ENCODE results near the gene KIAA0232. TPM values are rescaled to one million over a fixed set of nuclear protein-coding genes. Genes with fewer than 3 reads are reported as not detected.
"Not testable (repeated sequence)": the region's sequence is repeated elsewhere in the genome, so short reads cannot be mapped to it uniquely, and the experiment has no call there.

Gene KIAA0232
- total RNA-seq, 1 donor from 2014 or later, result 73.0 TPM

DNA sequence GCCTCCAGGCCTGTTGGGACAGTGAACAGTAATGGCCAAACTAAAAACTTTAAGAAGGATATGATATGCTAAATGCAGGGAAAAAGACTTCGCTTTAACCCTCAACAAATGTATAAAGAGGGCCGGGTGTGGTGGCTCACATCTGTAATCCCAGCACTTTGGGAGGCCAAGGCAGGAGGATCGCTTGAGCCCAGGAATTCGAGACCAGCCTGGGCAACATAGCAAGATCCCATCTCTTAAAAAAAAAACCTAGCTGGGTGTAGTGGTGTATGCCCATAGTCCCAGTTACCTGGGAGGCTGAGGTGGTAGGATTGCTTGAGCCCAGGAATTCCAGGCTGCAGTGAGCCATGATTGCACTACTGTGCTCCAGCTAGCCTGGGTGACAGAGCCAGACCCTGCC, 14.8 kb downstream of the KIAA0232 start:
- DNase-seq (ENCODE audit: low spot score); intact Hi-C loops (cut with DNase I): not testable (repeated sequence)

DNA sequence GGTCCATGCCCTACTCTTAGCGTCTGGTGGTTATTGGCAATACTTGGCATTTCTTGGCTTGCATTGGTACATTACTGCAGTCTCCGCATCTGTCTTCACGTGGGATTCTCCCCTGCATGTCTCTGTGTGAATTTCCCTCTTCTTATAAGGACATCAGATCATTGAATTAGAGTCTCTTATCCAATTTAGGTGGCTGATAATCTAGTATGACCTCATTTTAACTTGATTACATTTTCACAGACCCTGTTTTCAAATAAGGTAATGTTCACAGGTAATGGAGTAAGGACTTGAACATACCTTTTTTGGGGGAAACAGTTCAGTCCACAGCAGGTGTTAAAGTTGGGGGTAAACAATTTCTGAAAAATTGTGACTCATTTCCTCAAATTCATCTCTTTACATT, 16.6 kb downstream of the KIAA0232 start:
- DNase-seq (ENCODE audit: low spot score), result no peak
- intact Hi-C loops (cut with DNase I), result no loop called here

DNA sequence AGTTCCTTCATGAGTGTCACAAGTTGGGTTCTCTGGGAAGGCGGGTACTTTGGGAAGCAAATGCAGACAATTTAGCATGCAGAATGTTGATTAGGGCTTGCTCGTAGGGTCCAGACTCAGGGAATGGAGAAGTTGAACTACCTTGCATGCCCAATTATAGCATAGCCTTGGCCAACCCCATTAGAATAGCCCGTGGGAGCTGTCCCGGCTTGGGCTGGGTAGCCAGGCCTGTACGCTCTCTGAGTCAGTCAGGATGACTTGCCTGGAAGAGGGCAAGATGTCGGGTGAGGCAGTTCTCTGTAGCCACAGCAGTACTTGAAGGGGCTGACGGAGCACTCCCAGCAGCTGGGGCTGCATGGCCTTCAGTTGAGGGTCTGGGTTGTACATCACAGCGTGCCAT, 19.5 kb downstream of the KIAA0232 start:
- DNase-seq (ENCODE audit: low spot score), result no peak
- intact Hi-C loops (cut with DNase I), result no loop called here

DNA sequence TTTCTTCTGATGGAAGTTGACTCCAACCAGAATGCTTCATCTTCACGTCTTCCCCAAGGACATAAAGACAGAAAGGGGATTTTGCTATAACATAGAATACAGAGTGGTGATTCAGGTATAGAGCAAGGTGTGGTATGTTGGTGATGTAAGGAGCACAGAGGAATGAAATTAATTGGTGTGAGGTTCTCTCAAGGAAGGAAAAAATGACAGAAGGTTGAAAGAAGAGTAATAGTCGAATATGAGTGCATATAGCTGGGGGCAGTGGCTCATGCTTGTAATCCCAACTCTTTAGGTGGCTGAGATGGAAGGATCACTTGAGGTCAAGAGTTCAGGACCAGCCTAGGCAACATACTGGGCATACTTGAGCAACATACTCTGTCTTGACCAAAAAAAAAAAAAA, 20.1 kb downstream of the KIAA0232 start:
- DNase-seq (ENCODE audit: low spot score), result no peak
- intact Hi-C loops (cut with DNase I), result no loop called here

DNA sequence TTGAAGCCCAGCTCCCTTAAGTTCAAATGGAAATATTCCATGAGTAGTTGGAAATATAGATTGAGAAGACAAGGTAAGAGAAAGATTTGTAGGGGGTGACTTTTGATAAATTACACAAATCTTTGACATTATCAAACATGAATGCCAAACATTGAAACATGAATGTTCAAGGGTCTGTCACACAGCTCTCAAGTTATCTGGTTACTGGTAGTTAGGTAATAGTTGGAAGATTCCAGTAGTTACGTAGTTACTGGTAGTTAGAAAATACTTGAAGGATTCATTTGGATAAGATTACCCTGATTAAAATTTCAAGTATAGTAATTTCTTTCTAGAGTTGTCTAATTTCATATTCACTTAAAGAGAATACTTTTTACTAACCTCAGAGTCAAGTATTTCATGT, 20.7 kb downstream of the KIAA0232 start:
- DNase-seq (ENCODE audit: low spot score), result no peak
- intact Hi-C loops (cut with DNase I), result no loop called here

DNA sequence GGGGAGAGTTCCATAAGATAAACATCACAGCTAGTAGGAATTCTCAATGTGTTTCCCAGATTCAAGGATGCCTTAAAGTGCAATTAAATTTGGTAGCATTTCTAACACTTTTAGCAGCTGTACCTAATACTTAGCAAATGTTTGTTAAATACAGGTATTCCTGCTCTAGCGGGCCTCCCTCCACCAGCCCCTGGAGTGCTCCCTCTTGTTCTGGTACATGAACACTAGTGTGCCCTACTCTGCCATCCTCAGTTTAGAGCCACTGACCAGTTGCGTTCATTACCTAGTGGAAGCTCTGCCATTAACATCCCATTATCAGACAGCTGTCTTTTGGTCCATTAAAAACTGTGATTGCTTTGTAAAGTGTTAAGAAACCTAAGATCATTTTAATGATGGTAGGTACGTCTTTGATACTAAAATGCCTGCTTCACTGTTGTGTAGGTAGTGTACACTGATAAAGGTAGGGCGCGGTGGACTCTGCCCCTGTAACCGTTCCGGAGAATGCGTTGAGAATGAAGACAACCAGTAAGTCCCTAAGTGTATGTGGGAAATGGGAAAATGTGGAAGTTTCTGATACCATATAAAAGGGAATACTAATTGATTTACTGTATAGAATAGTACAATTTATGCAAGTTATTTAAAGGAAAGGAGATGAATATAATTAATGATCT, 21.7 kb downstream of the KIAA0232 start:
- intact Hi-C loops (cut with DNase I), result no loop called here
- no peak for DNase-seq (ENCODE audit: low spot score)

DNA sequence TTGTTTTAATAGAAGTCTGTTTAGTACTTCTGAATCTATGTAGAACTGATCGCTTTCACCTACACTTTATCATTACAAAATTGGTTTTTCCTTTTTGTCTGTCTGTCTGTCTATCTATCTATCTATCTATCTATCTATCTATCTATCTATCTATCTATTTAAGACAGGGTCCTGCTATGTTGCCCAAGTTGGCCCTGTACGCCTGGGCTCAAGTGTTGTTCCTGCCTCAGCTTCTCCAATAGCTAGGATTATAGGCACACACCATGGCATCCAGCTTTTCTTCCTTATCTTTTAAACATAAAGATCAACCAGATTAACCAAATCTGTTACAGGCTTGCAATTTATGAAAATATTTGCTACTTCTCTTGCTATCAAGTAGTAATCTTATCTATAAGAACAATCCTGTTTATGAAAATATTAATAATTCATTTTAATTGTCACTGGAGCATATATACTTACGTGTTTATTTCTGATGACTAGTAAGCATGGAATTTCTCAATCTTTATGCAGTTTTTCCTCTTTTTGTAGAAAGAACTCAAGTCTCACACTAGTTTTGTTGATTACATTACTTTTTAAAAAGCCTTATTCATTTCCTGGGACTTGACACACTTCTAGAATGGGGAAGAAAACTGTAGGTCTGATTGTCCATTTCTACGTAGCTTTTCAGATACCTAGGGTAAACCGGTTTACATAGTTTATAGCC, 24.5 kb downstream of the KIAA0232 start:
- intact Hi-C loops (cut with DNase I), result no loop called here
- DNase-seq (ENCODE audit: low spot score), result no peak

DNA sequence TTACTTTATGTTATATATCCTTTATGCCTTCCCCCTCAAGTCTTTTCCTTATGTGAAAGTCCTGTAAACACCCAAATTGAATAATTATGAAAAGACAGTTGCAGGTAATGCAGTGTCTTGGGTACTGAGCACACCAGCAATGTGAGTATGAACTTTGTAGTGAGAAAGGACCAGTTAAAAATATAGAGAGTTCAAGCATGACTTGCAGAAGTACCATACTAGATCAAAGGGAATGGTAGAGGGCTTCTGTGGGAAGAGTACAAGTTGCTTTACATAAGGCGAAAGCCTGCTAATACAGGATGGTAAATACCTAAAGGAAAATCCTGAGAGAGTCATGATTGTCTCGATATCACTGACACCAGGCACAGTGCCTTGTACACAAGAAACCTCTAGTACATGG, 25.7 kb downstream of the KIAA0232 start:
- intact Hi-C loops (cut with DNase I), result no loop called here
- DNase-seq (ENCODE audit: low spot score), result no peak

DNA sequence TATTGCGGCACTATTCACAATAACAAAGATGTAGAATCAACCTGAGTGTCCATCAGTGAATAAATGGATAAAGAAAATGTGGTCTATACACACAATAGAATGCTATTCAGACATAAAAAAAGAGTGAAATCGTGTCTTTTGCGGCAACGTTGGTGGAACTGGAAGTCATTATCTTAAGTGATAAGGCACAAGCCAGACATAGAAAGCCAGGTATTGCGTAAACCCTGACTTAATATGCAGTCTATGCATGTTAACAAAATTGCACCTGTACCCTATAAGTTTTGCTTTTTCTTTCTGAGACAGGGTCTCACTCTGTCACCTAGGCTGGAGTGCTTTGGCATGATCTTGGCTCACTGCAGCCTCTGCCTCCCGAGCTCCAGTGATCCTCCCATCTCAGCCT, 28.6 kb downstream of the KIAA0232 start:
- no peak for DNase-seq (ENCODE audit: low spot score)
- intact Hi-C loops (cut with DNase I), result no loop called here

DNA sequence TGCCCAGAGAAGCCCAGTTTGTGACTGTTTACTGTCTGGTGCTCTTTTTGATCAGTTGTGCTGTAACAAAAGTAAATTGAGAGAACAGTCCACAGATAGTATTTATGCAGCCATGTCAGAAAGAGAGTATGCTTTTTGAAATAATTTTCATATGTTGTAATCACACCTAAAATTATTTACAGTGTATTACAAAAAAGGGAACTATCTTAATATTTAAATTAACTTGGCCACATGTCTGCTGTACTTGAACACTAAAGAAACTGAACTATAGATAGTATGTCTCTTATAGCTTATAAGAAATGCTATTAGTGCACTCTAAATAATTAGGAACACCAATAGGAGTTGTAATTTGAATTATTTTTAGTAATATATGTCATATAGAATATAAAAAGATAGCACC, 30.2 kb downstream of the KIAA0232 start:
- no peak for DNase-seq (ENCODE audit: low spot score)
- intact Hi-C loops (cut with DNase I), result no loop called here

DNA sequence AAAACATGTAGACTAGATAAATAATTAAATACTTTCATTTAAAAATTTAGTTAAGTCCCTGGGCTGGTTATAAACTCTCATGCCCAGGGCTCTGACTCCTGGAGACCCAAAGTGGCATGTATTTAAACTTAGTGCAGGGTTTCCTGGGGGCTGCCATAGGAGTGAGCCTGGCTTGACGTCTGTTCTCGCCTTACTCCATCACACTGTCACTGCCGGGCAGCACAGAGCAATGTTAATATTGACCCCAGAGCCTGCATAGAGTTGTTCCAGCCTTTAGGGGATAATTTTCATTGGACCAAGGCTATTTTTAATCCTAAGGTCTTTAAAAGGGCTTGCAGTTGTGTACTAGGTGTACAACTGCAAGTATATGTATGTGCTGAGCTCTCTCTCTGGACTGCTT, 31.2 kb downstream of the KIAA0232 start:
- no peak for DNase-seq (ENCODE audit: low spot score)
- intact Hi-C loops (cut with DNase I), result no loop called here

DNA sequence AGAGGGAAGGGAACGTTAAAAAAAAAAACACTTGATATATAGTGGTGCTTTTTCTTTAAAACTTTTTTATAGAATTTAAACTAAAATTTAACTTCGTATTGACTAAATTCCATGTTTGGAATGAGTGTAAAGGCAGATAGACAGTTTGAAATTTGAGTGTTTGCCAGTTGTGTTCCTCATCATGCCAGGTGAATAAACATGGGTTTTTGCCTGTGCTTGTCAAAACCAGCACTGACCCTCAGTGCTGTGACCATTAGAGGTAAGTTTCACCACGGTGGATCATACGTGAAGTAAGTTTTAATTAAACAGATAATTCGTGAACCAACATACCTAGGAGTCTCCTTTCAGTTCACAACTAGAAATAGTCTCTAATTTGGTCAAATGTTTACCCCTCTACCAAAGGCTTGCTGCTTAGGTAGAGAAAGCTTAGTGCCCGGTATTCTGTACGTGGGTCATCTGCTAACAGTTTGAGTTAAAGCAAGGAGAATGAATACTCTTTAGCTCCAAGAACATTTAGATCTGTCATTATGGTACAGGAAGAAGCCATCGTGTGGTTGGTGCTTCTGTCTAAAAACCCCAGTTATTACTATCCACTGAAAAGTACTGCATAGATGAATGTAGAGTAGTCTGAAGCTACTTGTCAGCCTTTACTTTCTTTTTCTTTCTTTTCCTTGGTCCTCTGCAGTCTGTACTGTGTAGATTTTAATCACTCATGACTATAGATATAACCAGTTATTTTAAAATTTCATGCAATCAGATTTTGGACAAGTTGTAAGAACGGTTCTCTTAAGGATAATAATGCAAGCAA, 32.7 kb downstream of the KIAA0232 start:
- intact Hi-C loops (cut with DNase I), result no loop called here
- no peak for DNase-seq (ENCODE audit: low spot score)

DNA sequence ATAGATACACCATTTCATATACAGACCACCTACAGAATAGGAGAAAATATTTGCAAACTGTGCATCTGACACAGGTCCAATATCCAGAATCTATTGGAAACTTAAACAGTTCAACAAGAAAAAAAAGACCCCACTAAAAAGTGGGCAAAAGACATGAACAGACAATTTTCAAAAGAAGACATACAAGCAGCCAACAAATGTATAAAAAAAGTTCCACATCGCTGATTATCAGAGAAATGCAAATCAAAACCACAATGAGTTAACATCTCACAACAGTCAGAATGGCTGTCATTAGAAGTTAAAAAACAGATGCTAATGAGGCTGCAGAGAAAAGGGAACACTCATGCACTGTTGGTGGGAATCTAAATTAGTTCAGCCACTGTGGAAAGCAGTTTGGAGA, 36.8 kb downstream of the KIAA0232 start:
- intact Hi-C loops (cut with DNase I), result no loop called here
- DNase-seq (ENCODE audit: low spot score), result no peak

DNA sequence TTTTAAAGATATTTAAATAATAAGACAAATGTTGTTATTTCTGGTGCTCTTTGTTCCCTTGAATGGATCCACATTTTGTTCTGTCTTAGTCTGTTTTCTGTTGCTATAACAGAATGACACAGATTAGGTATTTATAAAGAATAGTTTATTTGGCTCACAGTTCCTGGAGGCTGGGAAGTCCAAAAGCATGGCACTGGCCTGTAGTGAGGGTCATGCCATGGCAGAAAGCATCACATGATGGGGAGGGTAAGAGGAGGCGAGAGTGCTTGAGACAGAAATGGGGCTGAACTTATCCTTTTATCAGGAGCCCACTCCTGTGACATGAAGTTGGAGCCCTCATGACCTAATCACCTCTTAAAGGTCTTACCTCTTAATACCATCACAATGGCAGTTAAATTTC, 38.2 kb downstream of the KIAA0232 start:
- DNase-seq (ENCODE audit: low spot score), result no peak
- intact Hi-C loops (cut with DNase I), result no loop called here

DNA sequence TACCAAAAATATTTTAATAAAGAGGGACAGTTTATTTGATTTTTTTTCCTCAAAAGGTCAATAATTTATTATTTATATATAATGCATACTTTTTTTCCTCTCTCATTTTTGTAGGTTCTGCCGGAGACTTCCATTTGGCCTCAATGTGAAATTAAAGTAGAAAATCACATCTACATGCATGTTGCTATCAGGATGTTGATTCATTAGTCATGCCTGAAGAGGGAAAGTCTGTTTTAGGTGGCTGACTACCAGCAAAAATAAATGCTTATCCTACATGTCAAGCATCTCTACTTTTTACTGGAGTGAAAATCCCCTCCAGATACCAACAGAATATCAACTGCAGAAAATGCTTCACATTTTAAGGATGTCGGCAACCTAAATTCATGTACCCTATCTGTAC, 41.5 kb downstream of the KIAA0232 start:
- no peak for DNase-seq (ENCODE audit: low spot score)
- intact Hi-C loops (cut with DNase I), result no loop called here

DNA sequence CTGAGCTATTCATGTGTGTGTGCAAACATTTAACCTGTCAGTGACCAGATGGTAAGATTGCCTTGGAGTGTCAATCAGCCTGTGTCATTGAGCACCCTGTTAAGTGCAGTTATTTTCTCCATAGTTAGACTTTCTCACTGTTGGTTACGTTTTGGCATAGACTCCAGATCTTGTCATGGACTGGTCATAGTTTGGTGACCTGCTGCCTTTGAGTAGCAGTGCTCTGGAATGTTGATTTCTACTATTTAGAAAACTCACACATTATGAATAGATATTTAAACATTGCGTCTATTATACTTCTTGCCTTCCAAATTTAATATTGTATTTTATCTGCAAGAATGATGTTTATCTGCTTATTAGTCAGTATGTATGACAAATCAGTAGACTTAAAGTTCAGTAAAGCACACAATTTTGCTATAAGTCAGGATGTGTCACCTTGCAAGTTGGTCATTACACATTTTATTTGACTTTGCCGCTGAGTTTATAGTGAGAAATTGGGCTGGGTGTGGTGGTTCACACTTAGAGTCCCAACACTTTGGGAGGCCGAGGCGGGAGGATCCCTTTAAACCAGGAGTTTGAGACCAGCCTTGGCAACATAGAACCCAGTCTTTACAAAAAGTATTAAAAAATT, 42.4 kb downstream of the KIAA0232 start:
- no peak for DNase-seq (ENCODE audit: low spot score)
- intact Hi-C loops (cut with DNase I), result loop anchor here (5.0 kb wide), 1 partner anchor 33 kb away; no protein-coding TSS in a partner anchor

DNA sequence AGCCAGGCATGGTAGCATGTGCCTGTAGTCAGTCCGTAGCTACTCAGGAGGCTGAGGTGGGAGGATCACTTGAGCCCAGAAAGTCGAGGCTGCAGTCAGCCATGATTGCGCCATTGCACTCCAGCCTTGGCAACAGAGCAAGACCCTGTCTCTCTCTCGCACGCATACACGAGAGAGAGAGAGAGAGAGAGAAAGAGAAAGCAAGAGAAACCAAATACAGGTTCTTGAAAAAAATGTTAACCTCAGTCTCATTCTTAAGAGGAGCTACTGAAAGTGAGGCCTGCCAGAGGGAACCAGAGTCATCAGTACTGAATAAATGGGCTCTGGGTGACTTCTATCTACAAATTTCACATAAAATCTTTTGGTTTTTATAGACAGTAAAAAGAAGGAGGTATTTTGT, 42.9 kb downstream of the KIAA0232 start:
- intact Hi-C loops (cut with DNase I), result loop anchor here (5.0 kb wide), 1 partner anchor 33 kb away; no protein-coding TSS in a partner anchor
- no peak for DNase-seq (ENCODE audit: low spot score)

DNA sequence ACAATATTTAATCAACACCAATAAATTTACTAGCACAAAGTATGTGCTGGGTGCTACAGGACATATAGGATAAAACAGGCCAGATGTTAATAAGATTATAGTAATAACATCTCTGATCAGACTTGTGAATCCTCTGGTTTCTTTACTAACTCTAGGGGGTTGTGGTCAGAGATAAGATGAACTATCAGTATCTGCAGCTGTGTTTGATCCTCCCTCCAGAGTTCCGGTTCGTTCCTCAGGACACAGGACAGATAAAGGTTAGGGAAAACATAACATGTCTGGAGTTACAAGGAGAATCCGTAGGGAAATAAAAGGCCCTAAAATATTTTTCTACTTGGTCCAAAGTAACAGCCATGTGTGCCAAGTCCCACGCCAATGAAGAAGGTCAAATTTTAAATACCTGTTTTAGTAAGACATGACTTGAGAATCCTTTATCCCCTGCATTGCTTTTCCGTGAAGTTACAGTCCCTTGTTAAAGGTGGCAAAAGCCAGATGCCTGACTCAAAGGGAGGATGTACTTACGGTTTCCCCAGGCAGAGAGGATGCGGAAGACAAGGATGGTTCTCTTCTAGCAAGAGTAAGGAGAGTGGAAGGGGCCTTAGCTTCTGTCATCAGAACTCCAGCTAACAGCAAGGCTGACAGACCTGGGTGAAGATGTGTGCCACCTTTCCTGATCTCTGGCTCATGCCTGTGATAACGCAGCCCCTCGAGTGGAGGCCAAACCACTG, 44.4 kb downstream of the KIAA0232 start:
- intact Hi-C loops (cut with DNase I), result loop anchor here (5.0 kb wide), 1 partner anchor 35 kb away; no protein-coding TSS in a partner anchor
- no peak for DNase-seq (ENCODE audit: low spot score)

DNA sequence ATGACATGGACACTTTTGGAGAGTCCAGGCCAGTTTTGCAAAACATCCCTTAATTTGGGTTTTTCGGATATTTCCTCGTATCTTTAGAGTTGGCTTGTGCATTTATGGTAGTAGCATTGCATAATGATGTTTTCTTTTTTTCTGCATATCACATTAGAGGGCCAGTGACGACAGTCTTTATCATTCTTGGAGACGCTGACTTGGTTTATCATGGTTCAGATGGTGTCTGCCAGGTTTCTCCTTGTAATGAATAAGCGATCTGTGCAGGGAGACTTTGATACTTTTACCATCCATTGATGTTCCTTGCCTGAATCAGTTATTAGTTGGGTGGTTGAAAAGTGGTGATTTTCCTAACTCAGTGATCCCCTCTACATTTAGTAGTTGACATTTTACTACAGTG, 46.6 kb downstream of the KIAA0232 start:
- no peak for DNase-seq (ENCODE audit: low spot score)
- intact Hi-C loops (cut with DNase I), result loop anchor here (5.0 kb wide), 1 partner anchor 37 kb away; no protein-coding TSS in a partner anchor
